ENCODE data around the gene PLA2G5. TPM values are rescaled to one million over a fixed set of nuclear protein-coding genes. Genes with fewer than 3 reads are reported as not detected.

The PLA2G5 gene
- total RNA-seq, 2 donors from 2014 or later, result 18.7 to 19.2 TPM

DNA sequence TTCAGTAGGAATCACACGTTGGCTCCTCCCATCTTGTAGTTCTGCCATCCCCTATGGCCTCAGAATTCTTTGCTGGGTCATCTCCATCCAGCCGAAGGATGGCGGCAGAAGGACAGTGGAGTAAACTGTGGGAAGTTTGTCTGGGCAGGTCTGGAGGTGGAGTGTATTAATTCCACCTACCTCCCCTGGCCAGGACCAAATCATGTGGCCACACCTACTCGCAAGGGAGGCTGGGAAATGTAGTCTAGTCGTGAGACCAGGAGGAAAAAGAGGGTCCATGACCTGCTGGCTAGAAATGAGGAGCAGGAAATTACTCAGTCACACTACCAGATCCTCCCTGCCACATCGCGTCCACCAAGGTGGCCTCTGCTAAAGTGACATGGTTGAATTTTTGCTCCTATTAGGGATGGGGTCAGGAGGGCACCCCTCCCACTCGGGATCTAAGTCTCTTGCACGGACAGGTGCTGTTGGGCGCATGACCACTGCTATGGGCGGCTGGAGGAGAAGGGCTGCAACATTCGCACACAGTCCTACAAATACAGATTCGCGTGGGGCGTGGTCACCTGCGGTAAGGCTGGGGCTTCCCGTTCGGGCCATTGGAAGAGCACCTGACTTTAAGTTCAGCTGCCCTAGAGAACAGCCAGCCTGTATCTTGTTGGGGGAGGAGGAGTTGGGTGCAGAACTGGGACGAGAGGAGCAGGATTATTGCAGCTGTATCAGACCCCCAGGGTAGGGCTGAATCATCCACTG is 19.5 kb downstream of the PLA2G5 start:
- TF ChIP-seq, protein P1, sequence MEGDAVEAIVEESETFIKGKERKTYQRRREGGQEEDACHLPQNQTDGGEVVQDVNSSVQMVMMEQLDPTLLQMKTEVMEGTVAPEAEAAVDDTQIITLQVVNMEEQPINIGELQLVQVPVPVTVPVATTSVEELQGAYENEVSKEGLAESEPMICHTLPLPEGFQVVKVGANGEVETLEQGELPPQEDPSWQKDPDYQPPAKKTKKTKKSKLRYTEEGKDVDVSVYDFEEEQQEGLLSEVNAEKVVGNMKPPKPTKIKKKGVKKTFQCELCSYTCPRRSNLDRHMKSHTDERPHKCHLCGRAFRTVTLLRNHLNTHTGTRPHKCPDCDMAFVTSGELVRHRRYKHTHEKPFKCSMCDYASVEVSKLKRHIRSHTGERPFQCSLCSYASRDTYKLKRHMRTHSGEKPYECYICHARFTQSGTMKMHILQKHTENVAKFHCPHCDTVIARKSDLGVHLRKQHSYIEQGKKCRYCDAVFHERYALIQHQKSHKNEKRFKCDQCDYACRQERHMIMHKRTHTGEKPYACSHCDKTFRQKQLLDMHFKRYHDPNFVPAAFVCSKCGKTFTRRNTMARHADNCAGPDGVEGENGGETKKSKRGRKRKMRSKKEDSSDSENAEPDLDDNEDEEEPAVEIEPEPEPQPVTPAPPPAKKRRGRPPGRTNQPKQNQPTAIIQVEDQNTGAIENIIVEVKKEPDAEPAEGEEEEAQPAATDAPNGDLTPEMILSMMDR (IDR thresholded peaks at IDR 0.05), result no peak

GRCh38 chr1:20090119-20090518 is 20.1 kb downstream of the PLA2G5 start:
- no peaks in the 10 kb centered on the region for H3K27me3 ChIP-seq (replicated peaks; ENCODE audit: insufficient read depth)
- TF ChIP-seq, protein P1 (IDR thresholded peaks at IDR 0.05), result no peak
- no peaks in the 10 kb centered on the region for H3K36me3 ChIP-seq
- no peak overlapping the region for H3K4me3 ChIP-seq
- H3K9me3 ChIP-seq, result no peaks in the 10 kb centered on the region
- no peak for DNase-seq (ENCODE audit: low spot score)
- no peak overlapping the region for H3K27ac ChIP-seq
- H3K4me1 ChIP-seq (ENCODE audit: control insufficient read depth in 1 of 2, low read depth in 2 of 2), result no peaks in the 10 kb centered on the region
- ATAC-seq (ENCODE audit: insufficient number of reproducible peaks, low FRiP score, low read depth), result no peak

More for the DNA sequence above, 19.5 kb downstream of the PLA2G5 start:
- H3K27me3 ChIP-seq (replicated peaks; ENCODE audit: insufficient read depth), result no peaks in the 10 kb centered on the region
- no peak for DNase-seq (ENCODE audit: low spot score)
- no peak for ATAC-seq (ENCODE audit: insufficient number of reproducible peaks, low FRiP score, low read depth)
- H3K9me3 ChIP-seq, result no peaks in the 10 kb centered on the region
- H3K4me1 ChIP-seq (ENCODE audit: control insufficient read depth in 1 of 2, low read depth in 2 of 2), result no peaks in the 10 kb centered on the region
- H3K36me3 ChIP-seq, result no peaks in the 10 kb centered on the region
- no peak overlapping the region for H3K27ac ChIP-seq
- no peak overlapping the region for H3K4me3 ChIP-seq

GRCh38 chr1:20090641-20091040 is 20.6 kb downstream of the PLA2G5 start:
- Histone ChIP-seq H3K9me3 (no peaks in the 10 kb centered on the region), H3K27ac (no peak overlapping the region), H3K4me1 (ENCODE audit: control insufficient read depth in 1 of 2, low read depth in 2 of 2) (no peaks in the 10 kb centered on the region), H3K4me3 (no peak overlapping the region), H3K36me3 (no peaks in the 10 kb centered on the region), H3K27me3 (replicated peaks; ENCODE audit: insufficient read depth) (no peaks in the 10 kb centered on the region)
- ATAC-seq (ENCODE audit: insufficient number of reproducible peaks, low FRiP score, low read depth) (no peak), DNase-seq (ENCODE audit: low spot score) (no peak)
- TF ChIP-seq, protein P1 (IDR thresholded peaks at IDR 0.05), result no peak

GRCh38 chr1:20093303-20093702 is 23.3 kb downstream of the PLA2G5 start:
- H3K4me3 ChIP-seq, result no peak overlapping the region
- H3K9me3 ChIP-seq, result no peaks in the 10 kb centered on the region
- no peaks in the 10 kb centered on the region for H3K27me3 ChIP-seq (replicated peaks; ENCODE audit: insufficient read depth)
- no peaks in the 10 kb centered on the region for H3K4me1 ChIP-seq (ENCODE audit: control insufficient read depth in 1 of 2, low read depth in 2 of 2)
- DNase-seq (ENCODE audit: low spot score) (no peak), ATAC-seq (ENCODE audit: insufficient number of reproducible peaks, low FRiP score, low read depth) (no peak)
- no peaks in the 10 kb centered on the region for H3K36me3 ChIP-seq
- TF ChIP-seq, protein P1 (IDR thresholded peaks at IDR 0.05), result no peak
- H3K27ac ChIP-seq, result no peak overlapping the region

DNA sequence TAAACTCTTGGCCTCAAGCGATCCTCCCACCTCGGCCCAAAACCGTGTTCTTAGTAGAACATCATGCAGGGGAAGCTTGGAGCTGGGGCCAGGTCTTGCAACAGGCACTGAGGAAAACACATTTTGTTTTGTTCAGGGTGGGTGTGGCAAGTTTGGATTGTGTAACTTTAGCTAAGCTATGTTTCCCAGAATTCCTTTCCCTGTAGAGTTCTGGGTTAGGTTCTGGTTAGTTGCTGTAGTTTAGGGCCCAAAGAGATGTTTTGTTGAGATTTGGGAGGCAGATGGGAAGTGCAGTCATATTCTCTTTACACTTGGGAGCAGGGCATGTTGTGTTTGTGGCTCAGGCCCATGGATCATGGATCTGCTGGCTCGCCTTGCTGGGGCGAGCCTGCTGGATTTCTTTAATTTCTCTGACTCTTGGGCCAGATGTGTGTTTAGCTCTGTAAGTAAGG is 24.0 kb downstream of the PLA2G5 start:
- H3K4me1 ChIP-seq (ENCODE audit: control insufficient read depth in 1 of 2, low read depth in 2 of 2), result no peaks in the 10 kb centered on the region
- ATAC-seq (ENCODE audit: insufficient number of reproducible peaks, low FRiP score, low read depth), result no peak
- H3K4me3 ChIP-seq, result no peak overlapping the region
- H3K36me3 ChIP-seq, result no peaks in the 10 kb centered on the region
- H3K27me3 ChIP-seq (replicated peaks; ENCODE audit: insufficient read depth), result no peaks in the 10 kb centered on the region
- H3K9me3 ChIP-seq, result no peaks in the 10 kb centered on the region
- TF ChIP-seq, protein P1 (IDR thresholded peaks at IDR 0.05), result no peak
- no peak overlapping the region for H3K27ac ChIP-seq
- no peak for DNase-seq (ENCODE audit: low spot score)

All from thoracic aorta (tissue), 2 donors.